B cell (primary cell): ENCODE measurements around the gene SPOCK3.

Experiments
- EZH2 ChIP-seq: IDR thresholded peaks from 2 replicates; pipeline ENCODE4 v1.6.1; 2012; ENCODE audit warnings: borderline replicate concordance, low read depth, mild to moderate bottlenecking, moderate library complexity, low read length; ENCODE audit not compliant: insufficient read depth, poor library complexity, severe bottlenecking
- TF ChIP-seq, protein P1 (sequence below): fragments of 200-600 bp; IDR thresholded peaks from one replicate; pipeline ENCODE4 v1.8.0; 2022; ENCODE audit warnings: antibody characterized with exemption, mild to moderate bottlenecking

DNA sequence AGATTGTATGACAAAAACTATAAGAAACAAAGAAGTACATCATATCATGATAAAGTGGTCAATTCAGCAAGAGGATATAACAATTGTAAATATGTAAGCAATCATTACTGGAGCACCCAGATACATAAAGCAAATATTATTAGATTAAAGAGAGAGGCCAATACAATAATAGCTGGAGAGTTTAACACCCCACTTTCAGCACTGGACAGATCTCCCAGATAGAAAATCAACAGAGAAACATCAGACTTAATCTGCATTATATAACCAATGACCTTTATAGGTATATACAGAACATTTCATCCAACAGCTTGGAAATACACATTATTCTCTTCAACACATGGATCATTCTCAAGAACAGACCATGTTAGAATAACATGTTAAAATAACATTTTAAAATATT is 128.4 kb downstream of the SPOCK3 start:
- TF ChIP-seq, protein P1, sequence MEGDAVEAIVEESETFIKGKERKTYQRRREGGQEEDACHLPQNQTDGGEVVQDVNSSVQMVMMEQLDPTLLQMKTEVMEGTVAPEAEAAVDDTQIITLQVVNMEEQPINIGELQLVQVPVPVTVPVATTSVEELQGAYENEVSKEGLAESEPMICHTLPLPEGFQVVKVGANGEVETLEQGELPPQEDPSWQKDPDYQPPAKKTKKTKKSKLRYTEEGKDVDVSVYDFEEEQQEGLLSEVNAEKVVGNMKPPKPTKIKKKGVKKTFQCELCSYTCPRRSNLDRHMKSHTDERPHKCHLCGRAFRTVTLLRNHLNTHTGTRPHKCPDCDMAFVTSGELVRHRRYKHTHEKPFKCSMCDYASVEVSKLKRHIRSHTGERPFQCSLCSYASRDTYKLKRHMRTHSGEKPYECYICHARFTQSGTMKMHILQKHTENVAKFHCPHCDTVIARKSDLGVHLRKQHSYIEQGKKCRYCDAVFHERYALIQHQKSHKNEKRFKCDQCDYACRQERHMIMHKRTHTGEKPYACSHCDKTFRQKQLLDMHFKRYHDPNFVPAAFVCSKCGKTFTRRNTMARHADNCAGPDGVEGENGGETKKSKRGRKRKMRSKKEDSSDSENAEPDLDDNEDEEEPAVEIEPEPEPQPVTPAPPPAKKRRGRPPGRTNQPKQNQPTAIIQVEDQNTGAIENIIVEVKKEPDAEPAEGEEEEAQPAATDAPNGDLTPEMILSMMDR = no peak
- TF ChIP-seq EZH2 = no peak
